ENCODE data around the gene CA11. TPM values are rescaled to one million over a fixed set of nuclear protein-coding genes. Genes with fewer than 3 reads are reported as not detected.

Gene CA11
- total RNA-seq, 1 donor from 2014 or later, result 9.6 TPM

Other genes with a start within 250 kb of the CA11 start
- 43.6 TPM for gene GRWD1, start 200.2 kb downstream of the CA11 start, total RNA-seq
- 1.5 TPM for gene KCNJ14, start 190.6 kb downstream of the CA11 start, total RNA-seq
- gene CYTH2, start 176.8 kb downstream of the CA11 start, total RNA-seq, result 61.6 TPM
- 5.1 TPM for gene LMTK3, start 134.4 kb downstream of the CA11 start, total RNA-seq
- 1.6 TPM for gene SULT2B1, start 94.0 kb downstream of the CA11 start, total RNA-seq
- not detected for gene SPACA4, start 39.4 kb downstream of the CA11 start, total RNA-seq
- gene FAM83E, start 31.1 kb downstream of the CA11 start, total RNA-seq, result 12.7 TPM
- 1,575 TPM for gene RPL18, start 27.0 kb downstream of the CA11 start, total RNA-seq
- 27.6 TPM for gene SPHK2, start 26.7 kb downstream of the CA11 start, total RNA-seq
- gene DBP, start 8.8 kb downstream of the CA11 start, total RNA-seq, result 12.7 TPM
- 1.0 TPM for gene NTN5, start 26.8 kb upstream of the CA11 start, total RNA-seq
- gene FUT2, start 49.8 kb upstream of the CA11 start, total RNA-seq, result 35.4 TPM
- 2.2 TPM for gene MAMSTR, start 73.5 kb upstream of the CA11 start, total RNA-seq
- 21.2 TPM for gene RASIP1, start 94.4 kb upstream of the CA11 start, total RNA-seq
- gene IZUMO1, start 100.7 kb upstream of the CA11 start, total RNA-seq, result 0.91 TPM
- gene FUT1, start 106.5 kb upstream of the CA11 start, total RNA-seq, result 5.0 TPM
- not detected for gene FGF21, start 109.3 kb upstream of the CA11 start, total RNA-seq
- 170 TPM for gene BCAT2, start 164.8 kb upstream of the CA11 start, total RNA-seq
- gene HSD17B14, start 190.3 kb upstream of the CA11 start, total RNA-seq, result 24.4 TPM
- gene PLEKHA4, start 222.4 kb upstream of the CA11 start, total RNA-seq, result 23.0 TPM
- gene PPP1R15A, start 226.2 kb upstream of the CA11 start, total RNA-seq, result 56.2 TPM